HG02759 (cell line): ENCODE data around the gene ECI1.
"Not testable (repeated sequence)": the region's sequence is repeated elsewhere in the genome, so short reads cannot be mapped to it uniquely, and the experiment has no call there.

Experiments used
- ATAC-seq: cut with Tn5 transposase; IDR thresholded peaks from one replicate; pipeline ENCODE4 v1.9.1; 2021; ENCODE audit warnings: mild to moderate bottlenecking, moderate library complexity; ENCODE audit not compliant: unreplicated experiment

Gene ECI1

GRCh38 chr16:2212362-2213324 is 38.7 kb downstream of the ECI1 start:
- no peak for ATAC-seq

- ATAC-seq, result no peak
Observed at GRCh38 chr16:2211923-2212347, 39.5 kb downstream of the ECI1 start.

- ATAC-seq, result no peak
Observed at GRCh38 chr16:2210386-2211365, 40.7 kb downstream of the ECI1 start, which contains the start of gene BRICD5. Gene BRICD5, minus strand, starts transcription at chr16:2210863. Its CDS starts 30 bp downstream, at chr16:2210833.

- no peak for ATAC-seq
Observed at GRCh38 chr16:2210009-2210332, 41.4 kb downstream of the ECI1 start.

- ATAC-seq, result no peak
Observed at GRCh38 chr16:2209258-2210008, 42.0 kb downstream of the ECI1 start.

GRCh38 chr16:2208772-2209171 is 42.6 kb downstream of the ECI1 start:
- ATAC-seq, result no peak

- no peak for ATAC-seq
Observed at GRCh38 chr16:2208308-2208707, 43.1 kb downstream of the ECI1 start.

- no peak for ATAC-seq
Observed at GRCh38 chr16:2207872-2208271, 43.5 kb downstream of the ECI1 start.

- no peak for ATAC-seq
Observed at GRCh38 chr16:2206780-2207433, 44.5 kb downstream of the ECI1 start.

GRCh38 chr16:2206420-2206779 is 45.0 kb downstream of the ECI1 start:
- ATAC-seq, result no peak

- ATAC-seq, result peak; percentile 17
Observed at GRCh38 chr16:2205967-2206313, 45.4 kb downstream of the ECI1 start.

GRCh38 chr16:2205104-2205966 is 46.1 kb downstream of the ECI1 start, which contains the start of gene MLST8:
Gene MLST8, plus strand, starts transcription at chr16:2205454. Its CDS starts 632 bp downstream, at chr16:2206086.
- ATAC-seq, result peak; percentile 84

- ATAC-seq, result no peak
Observed at GRCh38 chr16:2204416-2205103, 46.8 kb downstream of the ECI1 start.

GRCh38 chr16:2203119-2203688 is 48.2 kb downstream of the ECI1 start:
- ATAC-seq, result not testable (repeated sequence)

- no peak for ATAC-seq
Observed at GRCh38 chr16:2200313-2200712, 51.1 kb downstream of the ECI1 start.

- ATAC-seq, result no peak
Observed at GRCh38 chr16:2199621-2200139, 51.7 kb downstream of the ECI1 start.

- ATAC-seq, result no peak
Observed at GRCh38 chr16:2199095-2199494, 52.3 kb downstream of the ECI1 start.

- ATAC-seq, result no peak
Observed at GRCh38 chr16:2198283-2198682, 53.1 kb downstream of the ECI1 start.
